ENCODE results near the gene LYPLAL1. TPM values are rescaled to one million over a fixed set of nuclear protein-coding genes. Genes with fewer than 3 reads are reported as not detected.

The LYPLAL1 gene
- total and polyA plus RNA-seq, 2 of the 4 experiments (the other 2 are of a cell fraction) = 4.8 to 7.5 TPM

GRCh38 chr1:219202567-219202966, 28.9 kb downstream of the LYPLAL1 start:
- POLR2A ChIA-PET (ENCODE audit: unreplicated experiment) = no interaction called here
- H3K27me3 ChIP-seq (ENCODE audit: control insufficient read depth, insufficient read depth, low read length) = no peaks in the 10 kb centered on the region
- no peak for DNase-seq
- no peaks in the 10 kb centered on the region for H3K4me1 ChIP-seq (ENCODE audit: control insufficient read depth, insufficient read depth, low read length)
- in situ Hi-C loops (cut with MboI; ENCODE audit: low sequenced_read_pairs) (loop anchor here (10.0 kb wide), 2 partner anchors 182 to 362 kb away; no protein-coding TSS in a partner anchor), dilution Hi-C loops (cut with HindIII; ENCODE audit: low sequenced_read_pairs, unreplicated experiment) (no loop called here), intact Hi-C loops (cut with micrococcal nuclease) (loop anchor here (10.0 kb wide), 3 partner anchors 212 to 868 kb away; no protein-coding TSS in a partner anchor)
- CTCF ChIA-PET = interaction anchor here (0.7 kb wide), 1 partner anchor 80 kb away, joined by 5 read pairs; no protein-coding TSS in a partner anchor
- no peak overlapping the region for H3K4me3 ChIP-seq (ENCODE audit: insufficient read depth, low read depth, low read length)
- no peaks in the 10 kb centered on the region for H4K20me1 ChIP-seq (ENCODE audit: insufficient read depth, low read length)
- H4K91ac ChIP-seq (ENCODE audit: insufficient read depth, low read depth, low read length) = no peak overlapping the region
- TF ChIP-seq POLR2A (IDR thresholded peaks at IDR 0.05; ENCODE audit: low read depth, low read length) (no peak), SMC3 (IDR thresholded peaks at IDR 0.05; ENCODE audit: low read depth, low read length) (no peak), CHD1 (IDR thresholded peaks at IDR 0.05; ENCODE audit: low read depth, low read length) (no peak), FOS (IDR thresholded peaks at IDR 0.05; ENCODE audit: low read depth, low read length) (no peak), RCOR1 (IDR thresholded peaks at IDR 0.05; ENCODE audit: insufficient replicate concordance, low read length) (no peak)
- no peak overlapping the region for H3K4ac ChIP-seq (ENCODE audit: low read depth, low read length)
- H2AK9ac ChIP-seq (replicated peaks; ENCODE audit: low read depth, low read length, poor library complexity) = no peak overlapping the region
- no peak overlapping the region for H4K5ac ChIP-seq (ENCODE audit: low read depth, low read length)
- H3K14ac ChIP-seq (replicated peaks; ENCODE audit: low read depth, low read length) = no peak overlapping the region
- H2BK5ac ChIP-seq (ENCODE audit: low read depth, low read length, poor library complexity, severe bottlenecking) = no peak overlapping the region
- H2AK5ac ChIP-seq (ENCODE audit: low read depth, low read length) = no peak overlapping the region
- no CpG with 5 or more reads among the region's 2 CpGs for WGBS, 2 experiments (ENCODE audit: extremely low coverage in 2 of 2, insufficient read length in 1 of 2)
- H3K27ac ChIP-seq (ENCODE audit: insufficient read depth, low read length) = no peak overlapping the region
- H4K8ac ChIP-seq (ENCODE audit: low read depth in 2 of 2, low read length in 2 of 2) = no peak overlapping the region
- H2BK120ac ChIP-seq (ENCODE audit: low read depth, low read length) = no peak overlapping the region
- no peaks in the 10 kb centered on the region for H3K9me1 ChIP-seq (ENCODE audit: insufficient read depth, low read length)
- no peaks in the 10 kb centered on the region for H3K9me3 ChIP-seq (ENCODE audit: control insufficient read depth, insufficient read depth, low read length)
- no peak overlapping the region for H3K9ac ChIP-seq (ENCODE audit: low read depth, low read length)
- no peaks in the 10 kb centered on the region for H3K36me3 ChIP-seq (ENCODE audit: control insufficient read depth, insufficient read depth, low read length)
- H3K79me1 ChIP-seq (ENCODE audit: low read depth in 1 of 2, low read length in 2 of 2) = no peaks in the 10 kb centered on the region
- no TSS peak for BruUV-seq (replicated peaks)
- no peak for ATAC-seq (ENCODE audit: low read depth)
- no peak overlapping the region for H3K4me2 ChIP-seq (ENCODE audit: low read depth, low read length)
- H2AFZ ChIP-seq (replicated peaks; ENCODE audit: low read length, poor library complexity) = no peak overlapping the region
- H3K56ac ChIP-seq (ENCODE audit: extremely low read depth, insufficient read depth, low read length) = no peak overlapping the region
- no peak overlapping the region for H3K18ac ChIP-seq (ENCODE audit: low read depth, low read length)
- no peak overlapping the region; the same call in 2 of the 3 replicates for H2BK15ac ChIP-seq (ENCODE audit: low read depth, low read length)
- H2BK20ac ChIP-seq (ENCODE audit: low read depth, low read length) = no peak overlapping the region
- no peak overlapping the region for H3K23ac ChIP-seq (ENCODE audit: low read depth, low read length)

All from IMR-90 (cell line).